Measurements from ENCODE around the gene THG1L.
"Not testable (repeated sequence)": the region's sequence is repeated elsewhere in the genome, so short reads cannot be mapped to it uniquely, and the experiment has no call there.

Gene THG1L

GRCh38 chr5:157731272-157732129 is at the start of gene THG1L:
THG1L (plus strand) TSS chr5:157731420; CDS start chr5:157731441, 21 bp downstream.
- peak within 1 kb of the TSS; percentile 88 for H3K4me3 Mint-ChIP-seq
- DNase-seq (ENCODE audit: low spot score in 2 of 2) (peak; percentile 97 to 100), ATAC-seq (peak; percentile 99)
- peaks cover 51% of the 10 kb centered on the region for H3K36me3 Mint-ChIP-seq
- H3K27ac Mint-ChIP-seq, result peak within 1 kb of the TSS; percentile 96
- peaks cover 26% of the 10 kb centered on the region for H3K4me1 Mint-ChIP-seq
- no peaks in the 10 kb centered on the region for H3K9me3 Mint-ChIP-seq

DNA sequence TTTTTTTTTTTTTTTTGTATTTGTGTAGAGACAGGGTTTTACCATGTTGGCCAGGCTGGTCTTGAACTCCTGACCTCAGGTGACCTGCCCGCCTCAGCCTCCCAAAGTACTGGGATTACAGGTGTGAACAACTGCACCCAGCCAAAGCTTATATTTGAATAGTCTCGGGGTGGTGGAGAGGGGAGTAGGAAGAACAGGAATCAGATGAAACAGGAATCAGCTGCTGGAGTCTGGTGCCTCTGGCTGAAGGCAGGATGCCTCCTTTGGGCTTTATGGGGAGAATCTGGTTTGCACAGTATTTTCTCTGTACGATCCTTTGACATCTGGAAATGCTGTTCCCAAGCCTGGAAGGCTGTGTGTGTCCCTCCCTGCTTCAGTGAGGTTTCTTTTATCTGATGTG is 49.0 kb upstream of the THG1L start:
- no peaks in the 10 kb centered on the region for H3K4me1 Mint-ChIP-seq
- no peak for ATAC-seq
- peak in 1 of 2 donors; percentile 23 for DNase-seq (ENCODE audit: low spot score in 2 of 2)
- H3K27ac Mint-ChIP-seq, result no peak overlapping the region
- H3K36me3 Mint-ChIP-seq, result no peaks in the 10 kb centered on the region
- H3K9me3 Mint-ChIP-seq, result no peaks in the 10 kb centered on the region
- H3K4me3 Mint-ChIP-seq, result no peak overlapping the region

GRCh38 chr5:157686276-157687197 is 44.7 kb upstream of the THG1L start:
- not testable (repeated sequence) for DNase-seq (ENCODE audit: low spot score in 2 of 2); H3K36me3 Mint-ChIP-seq; H3K4me1 Mint-ChIP-seq; H3K9me3 Mint-ChIP-seq; ATAC-seq; H3K4me3 Mint-ChIP-seq
- H3K27ac Mint-ChIP-seq, result peak overlapping the region; percentile 53

- no peak overlapping the region for H3K27ac Mint-ChIP-seq
- no peaks in the 10 kb centered on the region for H3K4me1 Mint-ChIP-seq
- no peak overlapping the region for H3K4me3 Mint-ChIP-seq
- ATAC-seq (no peak), DNase-seq (ENCODE audit: low spot score in 2 of 2) (no peak)
- H3K36me3 Mint-ChIP-seq, result no peaks in the 10 kb centered on the region
- no peaks in the 10 kb centered on the region for H3K9me3 Mint-ChIP-seq
These were observed 44.0 kb upstream of the THG1L start for GRCh38 chr5:157687198-157687554.

- H3K27ac Mint-ChIP-seq, result no peak overlapping the region
- ATAC-seq (peak; percentile 55), DNase-seq (ENCODE audit: low spot score in 2 of 2) (no peak)
- no peaks in the 10 kb centered on the region for H3K36me3 Mint-ChIP-seq
- H3K4me3 Mint-ChIP-seq, result no peak overlapping the region
- H3K4me1 Mint-ChIP-seq, result no peaks in the 10 kb centered on the region
- H3K9me3 Mint-ChIP-seq, result no peaks in the 10 kb centered on the region
These were observed 41.1 kb upstream of the THG1L start for GRCh38 chr5:157689942-157690689.

GRCh38 chr5:157690690-157691433 is 40.4 kb upstream of the THG1L start:
- no peak for ATAC-seq
- Mint-ChIP-seq H3K4me3 (no peak overlapping the region), H3K9me3 (no peaks in the 10 kb centered on the region), H3K4me1 (no peaks in the 10 kb centered on the region), H3K27ac (no peak overlapping the region), H3K36me3 (no peaks in the 10 kb centered on the region)
- DNase-seq (ENCODE audit: low spot score in 2 of 2), result no peak

DNA sequence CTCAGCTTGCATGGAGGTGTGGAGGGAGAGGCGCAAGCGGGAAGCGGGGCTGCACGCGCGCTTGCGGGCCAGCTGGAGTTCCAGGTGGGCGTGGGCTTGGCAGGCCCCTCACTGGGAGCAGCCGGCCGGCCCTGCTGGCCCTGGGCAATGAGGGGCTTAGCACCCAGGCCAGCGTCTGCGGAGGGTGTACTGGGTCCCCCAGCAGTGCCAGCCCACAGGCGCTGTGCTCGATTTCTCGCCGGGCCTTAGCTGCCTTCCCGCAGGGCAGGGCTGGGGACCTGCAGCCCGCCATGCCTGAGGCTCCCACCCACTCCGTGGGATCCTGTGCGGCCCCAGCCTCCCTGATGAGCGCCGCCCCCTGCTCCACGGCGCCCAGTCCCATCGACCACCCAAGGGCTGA is 37.4 kb upstream of the THG1L start:
- not testable (repeated sequence) for H3K36me3 Mint-ChIP-seq; H3K27ac Mint-ChIP-seq; DNase-seq (ENCODE audit: low spot score in 2 of 2); H3K4me3 Mint-ChIP-seq; ATAC-seq; H3K9me3 Mint-ChIP-seq; H3K4me1 Mint-ChIP-seq

DNA sequence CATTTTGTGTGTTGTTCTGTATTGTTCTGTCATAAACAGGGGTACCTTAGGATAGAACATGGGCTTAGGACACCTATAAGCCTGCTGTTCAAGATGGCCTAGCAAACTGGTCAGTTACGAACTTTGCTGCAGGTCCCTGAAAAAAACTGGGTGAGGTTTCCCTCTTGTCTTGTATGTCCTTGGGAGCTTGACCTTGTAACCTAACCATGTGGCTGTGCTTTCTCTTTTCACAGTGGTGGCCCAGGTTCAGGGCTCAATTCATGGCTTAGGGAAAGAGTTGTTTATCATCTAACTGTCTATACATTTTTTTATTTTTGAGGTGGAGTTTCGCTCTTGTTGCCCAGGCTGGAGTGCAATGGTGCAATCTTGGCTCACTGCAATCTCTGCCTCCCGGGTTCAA is 35.1 kb upstream of the THG1L start:
- H3K4me3 Mint-ChIP-seq; H3K36me3 Mint-ChIP-seq; H3K4me1 Mint-ChIP-seq; ATAC-seq; H3K9me3 Mint-ChIP-seq; DNase-seq (ENCODE audit: low spot score in 2 of 2); H3K27ac Mint-ChIP-seq: not testable (repeated sequence)

GRCh38 chr5:157698674-157699073 is 32.5 kb upstream of the THG1L start:
- H3K4me3 Mint-ChIP-seq; DNase-seq (ENCODE audit: low spot score in 2 of 2); H3K4me1 Mint-ChIP-seq; H3K36me3 Mint-ChIP-seq; H3K9me3 Mint-ChIP-seq; ATAC-seq; H3K27ac Mint-ChIP-seq: not testable (repeated sequence)

- H3K36me3 Mint-ChIP-seq, result no peaks in the 10 kb centered on the region
- H3K27ac Mint-ChIP-seq, result no peak overlapping the region
- no peaks in the 10 kb centered on the region for H3K4me1 Mint-ChIP-seq
- DNase-seq (ENCODE audit: low spot score in 2 of 2) (no peak), ATAC-seq (no peak)
- H3K9me3 Mint-ChIP-seq, result no peaks in the 10 kb centered on the region
- no peak overlapping the region for H3K4me3 Mint-ChIP-seq
These were observed 27.5 kb upstream of the THG1L start for GRCh38 chr5:157703736-157704135.

DNA sequence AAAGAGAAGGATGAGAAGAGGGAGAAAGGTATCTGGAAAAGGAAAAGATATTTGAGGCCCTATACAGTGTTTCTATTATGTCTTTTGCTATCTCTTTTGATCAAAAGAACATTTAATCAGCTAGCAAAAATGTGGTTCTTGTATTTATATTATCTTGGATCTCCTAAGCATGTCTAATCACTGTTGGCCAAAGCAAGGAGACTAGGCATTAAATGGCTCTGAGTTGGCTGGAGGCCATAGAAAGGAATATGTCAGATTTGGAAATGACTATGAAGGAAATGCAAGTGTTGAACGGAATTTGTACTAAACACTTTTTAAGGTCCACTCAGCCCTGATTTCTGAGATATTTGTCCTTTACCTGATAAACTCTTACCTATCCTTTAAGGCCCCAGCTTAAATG is 22.4 kb upstream of the THG1L start:
- Mint-ChIP-seq H3K4me1 (peaks cover 18% of the 10 kb centered on the region), H3K4me3 (no peak overlapping the region), H3K36me3 (no peaks in the 10 kb centered on the region), H3K9me3 (no peaks in the 10 kb centered on the region), H3K27ac (no peak overlapping the region)
- ATAC-seq (no peak), DNase-seq (ENCODE audit: low spot score in 2 of 2) (no peak)

DNA sequence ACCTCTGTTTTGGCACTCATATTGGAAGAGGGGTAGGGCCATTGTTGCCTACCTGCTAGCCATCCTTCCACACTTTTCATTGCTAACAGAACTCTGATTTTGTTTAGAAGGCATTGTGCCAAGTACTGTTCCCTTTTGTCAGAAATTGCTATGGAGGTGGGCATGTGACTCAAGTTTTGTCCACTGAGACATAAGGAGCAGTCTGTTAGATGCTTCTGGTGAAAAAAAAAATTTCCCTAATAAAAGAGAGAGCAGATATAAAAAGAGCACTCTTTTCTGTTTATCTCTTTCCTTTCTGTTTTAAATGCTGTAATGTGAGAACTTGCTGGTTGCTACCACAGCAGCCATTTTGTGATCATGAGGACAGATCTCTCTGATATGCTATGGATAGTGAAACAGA is 21.9 kb upstream of the THG1L start:
- Mint-ChIP-seq H3K9me3 (no peaks in the 10 kb centered on the region), H3K4me3 (no peak overlapping the region), H3K4me1 (peaks cover 18% of the 10 kb centered on the region), H3K36me3 (no peaks in the 10 kb centered on the region), H3K27ac (no peak overlapping the region)
- DNase-seq (ENCODE audit: low spot score in 2 of 2) (no peak), ATAC-seq (no peak)

- Mint-ChIP-seq H3K4me1 (peaks cover 18% of the 10 kb centered on the region), H3K9me3 (no peaks in the 10 kb centered on the region), H3K36me3 (no peaks in the 10 kb centered on the region), H3K4me3 (no peak overlapping the region), H3K27ac (no peak overlapping the region)
- ATAC-seq, result peak; percentile 75
- DNase-seq (ENCODE audit: low spot score in 2 of 2), result no peak
These were observed 20.8 kb upstream of the THG1L start for GRCh38 chr5:157710431-157710830.

DNA sequence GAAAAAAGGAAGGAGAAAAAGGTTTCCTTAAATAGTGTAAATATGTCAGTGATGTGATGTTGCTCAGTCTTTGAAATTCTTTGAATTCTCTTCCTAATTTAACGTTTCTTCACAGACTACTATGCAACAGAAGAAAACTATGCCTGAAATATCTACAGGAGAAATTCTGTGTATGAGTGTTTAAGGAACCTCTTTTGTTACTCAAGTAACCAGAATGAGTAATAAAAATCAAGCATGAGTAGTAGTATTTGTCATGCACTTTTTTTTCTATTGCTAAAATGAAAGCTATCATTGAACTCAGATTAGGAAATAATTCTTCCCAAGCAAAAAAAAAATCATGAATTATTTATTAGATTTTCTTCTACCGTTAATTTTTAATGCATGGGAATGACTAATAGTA is 20.3 kb upstream of the THG1L start:
- Mint-ChIP-seq H3K9me3 (no peaks in the 10 kb centered on the region), H3K36me3 (no peaks in the 10 kb centered on the region), H3K4me1 (peaks cover 18% of the 10 kb centered on the region), H3K27ac (no peak overlapping the region), H3K4me3 (no peak overlapping the region)
- DNase-seq (ENCODE audit: low spot score in 2 of 2), result no peak
- peak; percentile 93 for ATAC-seq

Data from stimulated activated effector memory CD8-positive, alpha-beta T cell treated with anti-CD3 and anti-CD28 coated beads, Interleukin-12 subunit alpha, Interleukin-12 subunit beta, amount 100 ng/mL, for 72 hours (primary cell).